ENCODE data around the gene MPIG6B. TPM values are rescaled to one million over a fixed set of nuclear protein-coding genes. Genes with fewer than 3 reads are reported as not detected.

The MPIG6B gene
- polyA plus RNA-seq, 6 donors from 2014 or later: 3.0 to 5.1 (median 3.7) TPM; not detected in 1

DNA sequence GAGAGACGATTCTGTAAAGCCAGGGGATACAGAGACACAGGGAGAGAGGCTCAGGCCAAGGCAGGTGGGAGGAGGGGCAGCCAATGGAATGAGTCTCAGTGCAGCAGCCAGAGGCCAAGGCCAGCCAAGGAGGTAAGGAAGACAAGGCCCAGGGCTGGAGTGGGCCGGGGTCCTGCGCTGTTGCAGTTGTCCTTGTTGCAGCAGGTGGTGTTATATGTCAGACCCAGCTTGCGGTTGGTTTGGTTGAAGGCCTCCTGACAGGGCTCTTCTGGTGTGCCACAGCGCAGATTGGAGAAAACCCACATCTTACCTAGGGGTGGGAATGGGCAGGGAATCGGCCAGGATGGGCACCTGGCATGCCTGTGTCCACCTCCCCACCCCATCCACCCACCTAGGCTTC, 4.2 kb upstream of the MPIG6B start:
- Mint-ChIP-seq H3K27ac (no peak overlapping the region), H3K4me3 (no peak overlapping the region), H3K9me3 (no peaks in the 10 kb centered on the region), H3K27me3 (no peaks in the 10 kb centered on the region), H3K36me3 (no peaks in the 10 kb centered on the region), H3K4me1 (peaks cover 6 to 15% (median 10%) of the 10 kb centered on the region in 3 donors)
- DNase-seq (no peak), ATAC-seq (ENCODE audit: low read depth in 2 of 2) (no peak)

DNA sequence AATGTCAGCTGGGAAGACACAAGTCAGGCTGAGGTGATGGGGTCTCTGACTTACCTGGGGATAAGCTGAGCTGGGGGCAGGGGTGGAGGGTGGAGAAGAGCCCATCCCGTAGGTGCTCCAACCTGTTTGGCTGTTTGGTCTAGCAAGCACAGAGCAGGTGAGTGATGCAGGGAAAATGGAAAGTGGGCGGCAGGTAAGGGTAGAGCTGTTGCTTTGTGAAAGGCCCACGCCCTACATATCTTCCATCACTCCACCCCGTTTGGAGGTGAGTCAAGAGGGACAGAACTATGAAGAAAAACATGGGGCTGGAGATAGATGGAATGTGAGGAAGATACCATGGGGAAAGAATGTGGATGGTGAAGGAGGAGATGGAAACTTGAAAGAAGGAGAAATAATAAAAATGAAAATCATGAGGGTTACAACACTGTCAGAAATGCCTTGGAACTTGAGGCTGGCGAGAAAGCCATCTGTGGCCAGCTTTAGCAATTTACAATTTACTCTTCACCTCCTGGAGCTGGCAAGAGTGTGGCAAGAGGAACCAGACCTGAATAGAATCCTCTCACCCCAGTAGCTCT, 2.9 kb upstream of the MPIG6B start:
- Mint-ChIP-seq H3K27me3 (no peaks in the 10 kb centered on the region), H3K9me3 (no peaks in the 10 kb centered on the region), H3K27ac (no peak overlapping the region), H3K36me3 (peaks cover 0 to 1% of the 10 kb centered on the region in 2 donors), H3K4me3 (no peak overlapping the region), H3K4me1 (peaks cover 9 to 26% (median 23%) of the 10 kb centered on the region in 3 donors)
- DNase-seq (no peak), ATAC-seq (ENCODE audit: low read depth in 2 of 2) (no peak)

DNA sequence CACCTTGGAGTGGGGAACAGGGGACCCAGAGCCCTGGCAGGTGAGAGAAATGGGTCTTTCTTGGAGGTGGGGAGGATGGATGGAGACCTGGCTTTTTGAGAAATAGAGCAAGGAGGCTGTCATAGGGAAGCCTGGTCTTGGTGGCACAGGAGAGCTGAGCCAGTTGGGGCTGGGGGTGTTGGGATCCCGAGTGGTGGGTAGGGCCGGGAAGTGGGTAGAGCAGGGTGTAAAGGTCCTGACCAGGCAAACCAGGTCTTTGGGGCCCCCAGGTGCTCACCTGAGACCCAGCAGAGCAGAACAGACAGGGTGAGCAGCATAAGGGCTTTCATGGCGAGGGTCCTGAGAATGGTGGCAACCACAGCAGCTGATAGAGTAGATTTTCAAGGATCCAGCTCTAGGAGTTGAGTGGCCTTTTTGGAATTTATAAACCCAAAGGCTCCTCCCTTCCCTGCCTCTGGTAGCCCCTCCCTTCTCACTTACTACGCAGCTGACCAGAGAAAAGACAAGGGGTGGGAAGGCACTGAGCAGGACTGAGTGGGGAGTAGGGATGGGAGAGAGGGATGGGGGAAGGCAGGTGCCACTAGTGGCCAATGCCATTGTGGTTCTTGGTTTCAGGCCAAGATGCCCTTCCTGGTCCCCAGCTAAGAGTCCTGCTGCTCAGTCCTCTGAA, 1.7 kb upstream of the MPIG6B start, which contains the start of gene LY6G6C:
LY6G6C (minus strand) TSS at position 396 of the 670 bp plus-strand sequence; CDS start at position 329, 67 bp downstream.
- ATAC-seq (ENCODE audit: low read depth in 2 of 2) (no peak), DNase-seq (no peak)
- Mint-ChIP-seq H3K36me3 (peaks cover 6 to 13% of the 10 kb centered on the region in 2 donors), H3K4me1 (peaks cover 20 to 38% (median 35%) of the 10 kb centered on the region in 3 donors), H3K27ac (peak within 1 kb of the TSS in 3 of 6 donors; percentile 53 to 78 (median 67)), H3K9me3 (no peaks in the 10 kb centered on the region), H3K4me3 (no peak within 1 kb of the TSS), H3K27me3 (no peaks in the 10 kb centered on the region)

DNA sequence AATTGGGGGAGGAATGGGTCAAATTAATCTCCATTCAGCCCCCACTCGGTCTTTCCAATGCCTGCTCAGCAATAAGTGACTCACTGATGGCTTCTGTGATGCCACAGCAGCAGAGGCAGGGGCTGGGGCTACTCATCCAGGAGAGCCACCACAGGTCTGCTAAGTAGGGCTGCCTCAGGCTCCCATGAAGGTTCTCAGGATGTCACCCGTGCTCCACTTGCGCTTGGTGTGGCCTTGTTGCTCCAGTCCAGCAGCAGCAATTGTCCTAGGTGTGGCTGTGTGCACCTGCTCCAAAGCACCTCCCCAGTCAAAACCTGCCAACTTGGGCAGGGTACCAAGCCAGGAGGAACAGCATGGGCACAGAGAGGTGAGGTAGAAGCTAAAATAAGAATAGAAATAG, 1.0 kb upstream of the MPIG6B start:
- H3K27ac Mint-ChIP-seq: no peak overlapping the region
- ATAC-seq (ENCODE audit: low read depth in 2 of 2): no peak
- no peaks in the 10 kb centered on the region for H3K9me3 Mint-ChIP-seq
- H3K4me3 Mint-ChIP-seq: no peak overlapping the region
- peaks cover 6 to 20% of the 10 kb centered on the region in 2 donors for H3K36me3 Mint-ChIP-seq
- H3K4me1 Mint-ChIP-seq: peaks cover 27 to 45% (median 42%) of the 10 kb centered on the region in 3 donors
- DNase-seq: no peak
- no peaks in the 10 kb centered on the region for H3K27me3 Mint-ChIP-seq

DNA sequence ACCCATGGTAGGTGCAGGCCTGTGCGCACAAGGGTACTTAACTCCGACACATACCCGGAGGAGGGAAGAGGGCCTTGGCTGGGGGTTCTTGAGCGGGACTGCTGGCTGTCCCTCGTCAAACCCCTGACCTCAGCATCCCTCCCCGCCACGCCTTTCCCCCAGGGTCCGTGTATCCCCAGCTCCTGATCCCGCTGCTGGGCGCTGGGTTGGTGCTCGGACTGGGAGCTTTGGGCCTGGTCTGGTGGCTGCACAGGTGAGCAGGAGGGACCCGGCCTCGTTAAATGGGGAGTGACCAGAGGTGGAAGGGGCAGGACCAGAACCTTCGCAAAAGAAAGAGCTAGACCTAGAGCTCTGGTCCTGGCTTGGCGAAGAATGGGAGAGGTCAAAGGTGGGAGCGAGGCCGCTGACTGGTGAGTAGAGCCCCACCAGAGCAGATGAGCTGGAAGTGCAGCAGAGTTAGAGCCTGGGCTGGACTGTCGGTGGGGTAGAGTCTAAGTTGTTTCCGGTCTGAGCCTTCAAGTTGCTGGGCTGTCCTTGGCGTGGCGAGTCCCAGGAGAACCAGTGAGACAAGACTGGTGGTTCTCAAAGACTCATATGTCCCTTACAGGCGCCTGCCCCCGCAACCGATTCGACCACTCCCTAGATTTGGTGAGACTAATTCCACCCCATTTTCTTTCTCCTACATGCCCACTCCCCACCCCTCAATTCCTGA, 963 bp downstream of the MPIG6B start:
- H3K27ac Mint-ChIP-seq: peak overlapping the region in 4 of 6 donors; percentile 21 to 62 (median 44)
- DNase-seq (no peak), ATAC-seq (ENCODE audit: low read depth in 2 of 2) (no peak)
- peaks cover 44 to 63% (median 59%) of the 10 kb centered on the region in 3 donors for H3K4me1 Mint-ChIP-seq
- H3K27me3 Mint-ChIP-seq: no peaks in the 10 kb centered on the region
- H3K9me3 Mint-ChIP-seq: no peaks in the 10 kb centered on the region
- H3K36me3 Mint-ChIP-seq: peaks cover 6 to 23% of the 10 kb centered on the region in 2 donors
- H3K4me3 Mint-ChIP-seq: peak overlapping the region in 2 of 8 donors; percentile 12 to 64

DNA sequence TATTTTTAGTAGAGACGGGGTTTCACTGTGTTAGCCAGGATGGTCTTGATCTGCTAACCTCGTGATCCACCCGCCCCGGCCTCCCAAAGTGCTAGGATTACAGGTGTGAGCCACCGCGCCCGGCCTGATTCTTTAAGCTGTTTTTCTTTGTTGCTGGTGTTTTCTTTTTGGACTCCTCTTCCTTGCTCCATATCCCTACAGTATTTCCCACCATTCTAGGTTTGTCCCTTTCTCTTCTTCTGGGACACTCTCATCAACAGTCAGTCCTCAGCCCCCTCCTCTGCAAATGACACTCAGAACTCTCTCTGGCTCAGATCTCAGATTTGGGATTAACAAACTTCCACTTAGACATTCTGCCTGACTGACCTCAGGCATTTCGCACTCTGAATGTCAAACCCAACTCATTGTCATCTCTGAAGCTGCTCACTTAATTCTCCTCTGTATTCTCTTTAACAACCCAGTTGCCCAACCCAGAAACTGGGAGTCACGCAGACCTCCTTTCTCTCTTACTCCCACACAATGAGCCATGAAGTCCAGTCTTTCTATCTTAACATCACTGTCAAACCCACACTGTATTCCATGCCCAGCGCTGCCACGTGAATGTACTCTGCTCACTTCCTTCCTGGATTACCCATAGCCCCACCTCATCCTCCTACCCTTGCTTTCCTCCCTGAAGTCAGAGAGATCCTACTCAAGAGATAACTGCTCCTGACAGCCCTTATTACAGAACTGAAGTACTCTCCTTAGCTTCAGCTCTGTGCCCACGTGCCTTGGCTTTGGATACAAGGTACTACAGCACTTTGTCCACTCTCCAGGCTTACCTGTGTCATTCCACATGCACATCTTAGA, 2.6 kb downstream of the MPIG6B start:
- Mint-ChIP-seq H3K27ac (peak overlapping the region in 5 of 6 donors; percentile 40 to 98 (median 85)), H3K36me3 (peaks cover 6 to 28% of the 10 kb centered on the region in 2 donors), H3K9me3 (no peaks in the 10 kb centered on the region), H3K4me3 (peak overlapping the region in 2 of 8 donors; percentile 3 to 73), H3K4me1 (peaks cover 52 to 75% (median 72%) of the 10 kb centered on the region in 3 donors), H3K27me3 (no peaks in the 10 kb centered on the region)
- DNase-seq: no peak
- no peak for ATAC-seq (ENCODE audit: low read depth in 2 of 2)

DNA sequence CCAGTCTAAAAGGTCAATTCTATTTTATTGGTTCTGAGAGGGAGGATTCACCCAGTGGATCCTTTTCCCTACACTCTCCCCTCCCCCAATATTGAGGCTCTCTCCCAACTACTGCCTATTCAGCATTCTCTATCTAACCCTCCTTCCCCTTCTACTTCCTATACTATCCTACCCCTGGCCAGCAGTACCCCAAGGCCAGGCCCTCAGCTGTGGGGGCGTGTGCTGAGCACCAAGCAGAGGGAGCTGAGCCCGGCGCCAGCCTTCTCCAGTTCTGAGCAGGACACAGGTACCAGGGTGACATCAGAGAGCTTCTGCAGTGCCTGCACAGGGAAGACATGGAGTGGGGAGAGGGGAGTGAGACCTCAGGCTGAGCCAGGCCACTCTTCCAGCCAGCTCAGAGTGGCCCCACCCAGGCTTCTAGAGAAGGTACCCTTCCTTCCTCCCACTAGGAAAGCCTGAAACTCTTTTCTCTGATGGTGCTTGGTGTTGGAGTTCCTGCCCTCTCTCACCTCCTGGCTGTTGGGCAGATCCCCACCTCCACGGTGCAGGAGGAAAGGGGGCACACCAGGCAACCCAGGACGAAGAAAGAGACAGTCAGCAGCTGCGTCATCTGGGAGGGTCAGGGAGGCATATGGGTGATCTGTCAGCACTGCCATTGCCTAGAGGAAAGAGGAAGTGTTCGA, 4.0 kb downstream of the MPIG6B start:
- Mint-ChIP-seq H3K4me1 (peaks cover 52 to 77% (median 75%) of the 10 kb centered on the region in 3 donors), H3K27ac (peak overlapping the region; percentile 97 to 99 (median 98)), H3K9me3 (no peaks in the 10 kb centered on the region), H3K36me3 (peaks cover 6 to 28% of the 10 kb centered on the region in 2 donors), H3K4me3 (peak overlapping the region; percentile 86 to 99 (median 93)), H3K27me3 (no peaks in the 10 kb centered on the region)
- ATAC-seq (ENCODE audit: low read depth in 2 of 2): peak; percentile 82 to 87
- peak; percentile 83 for DNase-seq

DNA sequence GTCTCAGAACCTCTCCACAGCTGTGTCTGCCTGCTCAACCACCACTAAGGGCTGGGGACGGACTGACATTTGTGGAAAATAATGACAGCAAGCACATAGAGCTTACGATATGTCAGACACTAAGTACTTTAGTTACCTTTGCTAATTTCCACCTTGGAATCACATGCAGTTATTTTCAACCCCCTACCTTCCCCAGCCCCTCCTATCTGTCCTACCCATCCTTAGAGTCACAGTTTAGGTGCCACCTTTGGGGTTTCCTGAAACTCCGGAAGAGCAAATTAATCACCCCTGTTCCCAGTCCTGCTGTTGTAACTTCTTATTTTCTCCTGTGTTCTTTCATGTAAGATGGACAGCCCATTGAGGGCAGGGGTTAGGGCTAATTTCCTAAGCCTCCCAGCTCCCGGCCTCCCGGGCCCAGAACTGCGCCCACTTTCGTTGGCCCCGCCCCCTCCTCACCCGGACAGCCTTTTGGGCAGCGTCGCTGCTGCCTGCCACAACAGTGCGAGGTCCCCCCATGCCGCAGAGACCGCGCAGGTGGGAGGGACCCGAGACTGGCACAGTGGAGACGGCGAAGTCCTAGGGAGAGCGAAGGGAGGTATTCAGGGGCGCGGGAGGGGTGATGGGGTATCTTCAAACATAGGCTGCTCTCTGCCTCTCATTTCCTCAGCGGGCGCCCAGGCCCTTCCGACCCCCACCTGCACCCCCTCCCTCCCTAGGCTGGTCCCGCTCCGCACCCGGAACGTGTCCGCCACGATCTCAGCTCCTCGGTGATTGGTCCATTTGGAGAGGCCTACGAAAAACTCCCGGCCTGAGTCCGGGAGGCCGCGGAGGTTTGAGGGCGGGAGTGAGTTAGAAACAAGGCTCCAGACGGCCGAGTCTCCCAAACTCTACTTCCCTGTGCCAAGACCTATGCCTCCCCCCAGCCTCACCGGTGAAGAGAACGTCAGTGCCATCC, 4.8 kb downstream of the MPIG6B start:
- peak in 1 of 2 donors; percentile 1 for ATAC-seq (ENCODE audit: low read depth in 2 of 2)
- no peaks in the 10 kb centered on the region for H3K9me3 Mint-ChIP-seq
- H3K4me3 Mint-ChIP-seq: peak overlapping the region; percentile 91 to 99 (median 96)
- H3K27me3 Mint-ChIP-seq: no peaks in the 10 kb centered on the region
- peaks cover 6 to 30% of the 10 kb centered on the region in 2 donors for H3K36me3 Mint-ChIP-seq
- H3K27ac Mint-ChIP-seq: peak overlapping the region; percentile 97 to 99 (median 98)
- peaks cover 52 to 75% (median 73%) of the 10 kb centered on the region in 3 donors for H3K4me1 Mint-ChIP-seq
- DNase-seq: no peak

DNA sequence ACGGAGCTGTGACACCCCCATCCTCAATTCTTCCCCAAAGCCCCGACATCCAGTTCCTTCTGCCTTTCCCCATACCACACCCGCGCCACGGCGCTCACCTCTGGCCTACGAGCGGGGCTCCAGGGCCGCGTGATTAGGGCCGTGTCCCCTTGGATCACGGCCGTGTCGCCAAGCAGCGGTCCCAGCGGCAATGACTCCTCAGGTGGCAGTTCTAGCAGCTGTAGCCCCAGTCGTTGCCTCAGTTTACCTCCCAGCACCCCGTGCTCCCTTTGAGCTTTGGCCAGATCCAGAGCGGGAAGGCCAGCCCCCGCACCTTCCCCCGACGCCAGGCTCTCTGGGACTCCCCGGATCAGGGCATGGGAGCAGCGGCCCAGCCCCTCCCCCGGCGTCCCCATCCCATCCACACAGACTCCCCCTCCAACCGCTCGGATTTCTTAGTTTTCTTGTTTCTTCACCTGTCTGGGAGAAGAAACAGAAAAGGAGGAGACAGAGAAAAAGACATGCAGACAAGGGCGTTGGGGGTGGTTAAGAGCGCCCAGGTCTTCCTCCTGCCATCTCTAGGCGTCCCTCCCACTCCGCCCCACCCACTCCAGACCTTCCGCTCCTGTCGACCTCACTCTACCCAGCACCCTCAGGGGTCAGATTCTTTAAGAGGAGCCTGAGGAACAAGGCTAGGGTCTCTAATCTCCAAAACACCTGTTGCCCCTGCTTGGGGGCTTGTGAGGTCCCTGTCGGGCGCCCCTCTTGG, 5.8 kb downstream of the MPIG6B start, which contains the start of gene DDAH2:
DDAH2 (minus strand) TSS at position 533 of the 748 bp plus-strand sequence; CDS start at position 395, 138 bp downstream.
- Mint-ChIP-seq H3K27me3 (no peaks in the 10 kb centered on the region), H3K4me1 (peaks cover 51 to 74% (median 73%) of the 10 kb centered on the region in 3 donors), H3K4me3 (peak within 1 kb of the TSS; percentile 91 to 100 (median 98)), H3K9me3 (no peaks in the 10 kb centered on the region), H3K36me3 (peaks cover 15 to 36% of the 10 kb centered on the region in 2 donors), H3K27ac (peak within 1 kb of the TSS; percentile 86 to 99 (median 98))
- peak; percentile 1 to 4 for ATAC-seq (ENCODE audit: low read depth in 2 of 2)
- DNase-seq: no peak

DNA sequence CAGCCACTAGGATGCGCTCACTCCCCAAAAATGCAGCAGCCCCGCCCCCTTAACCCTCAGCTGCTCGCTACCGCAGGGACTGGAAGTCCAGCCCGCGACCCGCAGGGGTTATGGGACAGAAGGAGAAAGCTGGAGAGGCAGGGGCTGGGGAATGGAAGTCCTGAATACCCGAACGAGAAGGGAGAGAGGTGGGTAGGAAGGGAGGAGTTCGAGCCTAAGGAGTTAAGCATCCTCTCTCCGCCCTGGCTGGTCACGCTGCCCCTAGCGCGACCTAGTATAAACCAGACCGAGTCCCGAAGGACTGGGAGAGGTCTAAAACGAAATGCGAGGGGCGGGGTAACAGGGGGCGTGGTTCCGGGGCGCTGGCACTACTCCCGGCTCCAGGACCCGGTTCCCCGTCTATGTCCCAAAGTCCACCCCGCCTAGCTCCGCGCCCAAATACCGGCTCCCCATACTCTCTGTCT, 6.4 kb downstream of the MPIG6B start:
- no peaks in the 10 kb centered on the region for H3K9me3 Mint-ChIP-seq
- no peaks in the 10 kb centered on the region for H3K27me3 Mint-ChIP-seq
- DNase-seq (peak; percentile 82), ATAC-seq (ENCODE audit: low read depth in 2 of 2) (peak; percentile 54 to 59)
- H3K4me1 Mint-ChIP-seq: peaks cover 53 to 74% (median 73%) of the 10 kb centered on the region in 3 donors
- H3K36me3 Mint-ChIP-seq: peaks cover 15 to 36% of the 10 kb centered on the region in 2 donors
- H3K27ac Mint-ChIP-seq: peak overlapping the region; percentile 86 to 99 (median 98)
- peak overlapping the region; percentile 91 to 100 (median 98) for H3K4me3 Mint-ChIP-seq

Data from naive B cell (primary cell).